Pancreas (tissue), 10 donors: ENCODE data around the gene NBPF8. TPM values are rescaled to one million over a fixed set of nuclear protein-coding genes. Genes with fewer than 3 reads are reported as not detected.
"Not testable (repeated sequence)": the region's sequence is repeated elsewhere in the genome, so short reads cannot be mapped to it uniquely, and the experiment has no call there.

Experiments used
- ATAC-seq, 4 donors: fragments of 200-7000 bp; cut with Tn5 transposase; one replicate each; pipeline versions ENCODE4 v1.8.0 to v1.9.1; 2020; ENCODE audit warnings: mild to moderate bottlenecking in 4 of 4, moderate library complexity in 4 of 4
- DNase-seq, 6 donors: peaks; one replicate each; pipeline ENCODE4 v3.0.0-alpha.2; 2020
- FAIRE-seq: peaks from 2 replicates; lab custom pipeline; 2012; peaks lifted over from hg19 to GRCh38; lab: Jason Lieb, UNC
- H3K27ac ChIP-seq, 4 donors: fragments of 200-600 bp; sonication (generic); 1 replicate in 3 of 4; 2 replicates in 1 of 4; pipeline versions ENCODE4 v1.5.0 to v1.8.0; 2020
- H3K27me3 ChIP-seq, 4 donors: fragments of 200-600 bp; one replicate each; pipeline ENCODE4 v1.8.0; 2021
- H3K36me3 ChIP-seq, 3 donors: fragments of 200-600 bp; sonication (generic) in 1 of 3; one replicate each; pipeline versions ENCODE4 v1.5.0 to v1.8.0; 2020 to 2021
- H3K4me1 ChIP-seq, 3 donors: fragments of 200-600 bp; one replicate each; pipeline ENCODE4 v1.8.0; 2021
- H3K4me3 ChIP-seq, 4 donors: fragments of 200-600 bp; sonication (generic) in 2 of 4; one replicate each; pipeline versions ENCODE4 v1.5.0 to v1.8.0; 2020 to 2021
- H3K9me3 ChIP-seq, 4 donors: fragments of 200-600 bp; one replicate each; pipeline ENCODE4 v1.8.0; 2021
- WGBS, 2 donors: extraction: QIAGEN DNeasy Blood & Tissue Kit; methylation state at CpG; one replicate each; pipeline ENCODE4 v1.1.7; 2013; 5-methylcytosine and 5-hydroxymethylcytosine counted together
- intact Hi-C, 3 donors: fragments of 100-400 bp; cut with DNase I; formaldehyde crosslinking; loops; one replicate each; pipeline versions ENCODE4 v1.11.1 to v1.14.2; 2022
- polyA plus RNA-seq, 2 donors: library from polyadenylated mRNA; stranded (reverse); fragments of 200-250 nt; gene quantifications; one replicate each; pipeline ENCODE4 v1.2.3, GENCODE V29; 2013
- total RNA-seq, 6 donors: library from RNA; stranded (reverse); fragmentation: NEBNext Ultra II Directional in 4 of 6; extraction: Animal tissue kit (Norgen Biotek cat#: 25700) in 4 of 6; gene quantifications; one replicate each; pipeline versions ENCODE4 v1.2.1 to v1.2.4, GENCODE V29; 2021 to 2023
- donor health status: healthy with polysubstance abuse.
- donor health status: DM: no; HTN: no; CAD: no; lungs with moderate emphysema.
- donor health status: DM: no; HTN: no; CAD: no.
- donor health status: control.
- donor health status: control.
- donor health status: Bipolar disorder and iron deficiency.
- donor health status: DM: yes; HTN: yes; CAD: no.
- donor health status: DM: no; HTN: no; CAD: no.
- donor health status: DM: no; HTN: no; CAD: no.
- donor health status: DM: yes; HTN: yes; CAD: no.

NBPF8 gene
- total and polyA plus RNA-seq, 8 donors = 4.4 to 12.0 (median 6.7) TPM

DNA sequence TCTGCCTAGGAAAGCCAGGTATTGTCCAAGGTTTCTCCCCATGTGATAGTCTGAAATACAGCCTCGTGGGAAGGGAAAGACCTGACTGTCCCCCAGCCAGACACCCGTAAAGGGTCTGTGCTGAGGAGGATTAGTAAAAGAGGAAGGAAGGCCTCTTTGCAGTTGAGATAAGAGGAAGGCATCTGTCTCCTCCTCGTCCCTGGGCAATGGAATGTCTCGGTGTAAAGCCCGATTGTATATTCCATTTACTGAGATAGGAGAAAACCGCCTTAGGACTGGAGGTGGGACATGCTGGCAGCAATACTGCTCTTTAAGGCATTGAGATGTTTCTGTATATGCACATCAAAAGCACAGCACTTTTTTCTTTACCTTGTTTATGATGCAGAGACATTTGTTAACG, 10.2 kb downstream of the NBPF8 start:
- ATAC-seq, DNase-seq, H3K4me3 ChIP-seq, H3K4me1 ChIP-seq, intact Hi-C loops, H3K27ac ChIP-seq, FAIRE-seq, H3K27me3 ChIP-seq, H3K36me3 ChIP-seq, H3K9me3 ChIP-seq: not testable (repeated sequence)
- 78 to 90% methylated on average over 7 of the region's 7 CpGs for WGBS, 2 donors

DNA sequence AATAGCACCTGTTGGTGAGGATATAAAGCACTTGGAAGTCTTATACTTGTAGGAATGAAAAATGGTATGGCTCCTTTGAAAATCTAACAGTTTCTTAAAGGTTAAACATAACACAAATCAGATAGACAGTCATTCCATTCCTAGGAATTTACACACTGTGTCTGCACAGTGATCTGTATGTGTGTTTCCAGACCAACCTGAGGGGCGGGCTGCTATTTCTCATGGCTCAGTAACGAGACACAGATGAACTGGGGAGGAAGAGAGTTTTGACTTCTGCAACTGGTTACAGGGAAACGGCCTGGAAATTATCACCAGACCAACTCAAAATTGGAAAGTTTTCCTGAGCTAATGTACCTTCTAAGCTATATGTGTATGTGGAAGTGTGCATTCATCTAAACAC, 16.8 kb downstream of the NBPF8 start:
- DNase-seq, H3K27me3 ChIP-seq, H3K4me3 ChIP-seq, H3K9me3 ChIP-seq, H3K27ac ChIP-seq, ATAC-seq, intact Hi-C loops, H3K36me3 ChIP-seq, H3K4me1 ChIP-seq, FAIRE-seq: not testable (repeated sequence)
- 60% methylated on average over 3 of the region's 3 CpGs; no CpG with 5 or more reads in 1 of the 2 donors for WGBS, 2 donors

DNA sequence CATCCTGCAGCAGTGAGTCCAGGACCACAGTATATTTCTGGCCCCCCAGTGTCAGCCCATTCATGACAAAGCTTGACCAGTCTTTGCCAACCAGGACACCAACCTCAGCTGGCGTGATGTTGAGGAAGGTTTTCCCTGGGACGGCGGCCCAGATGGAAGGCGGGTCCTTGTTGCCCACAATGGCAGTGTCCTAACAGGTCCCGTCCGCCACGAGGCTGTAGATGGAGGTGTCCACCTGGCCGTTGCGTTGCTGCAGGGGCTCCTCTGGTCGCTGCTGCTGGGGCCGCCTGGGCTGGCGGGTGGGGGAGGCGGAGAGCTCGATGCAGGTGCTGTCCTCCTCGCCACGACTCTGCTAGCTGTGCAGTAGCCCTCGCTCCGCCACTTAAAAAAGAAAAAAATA, 19.0 kb downstream of the NBPF8 start:
- peak in 1 of 6 donors; percentile 38 for DNase-seq
- H3K27ac ChIP-seq, H3K9me3 ChIP-seq, H3K27me3 ChIP-seq, ATAC-seq, intact Hi-C loops, H3K36me3 ChIP-seq, H3K4me3 ChIP-seq, H3K4me1 ChIP-seq, FAIRE-seq: not testable (repeated sequence)
- 97 to 98% methylated on average over 11 to 18 of the region's 18 CpGs for WGBS, 2 donors

DNA sequence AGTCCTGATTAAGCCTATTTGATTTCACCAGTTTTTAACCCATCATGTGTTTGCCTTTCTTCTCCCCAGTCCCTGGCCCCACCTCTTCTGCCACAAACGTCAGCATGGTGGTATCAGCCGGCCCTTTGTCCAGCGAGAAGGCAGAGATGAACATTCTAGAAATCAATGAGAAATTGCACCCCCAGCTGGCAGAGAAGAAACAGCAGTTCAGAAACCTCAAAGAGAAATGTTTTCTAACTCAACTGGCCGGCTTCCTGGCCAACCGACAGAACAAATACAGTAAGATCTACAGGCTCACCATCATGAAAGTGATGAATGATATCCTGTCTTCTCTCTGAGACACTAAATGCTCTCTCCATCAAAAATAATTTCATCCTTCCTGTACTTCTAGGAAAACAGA, 34.3 kb downstream of the NBPF8 start:
- H3K4me1 ChIP-seq, H3K36me3 ChIP-seq, H3K27ac ChIP-seq, H3K27me3 ChIP-seq, DNase-seq, H3K4me3 ChIP-seq, H3K9me3 ChIP-seq, ATAC-seq, FAIRE-seq, intact Hi-C loops: not testable (repeated sequence)
- 41 to 44% methylated on average over 2 of the region's 5 CpGs for WGBS, 2 donors

Other genes starting within 250 kb of the NBPF8 start
- 10 to 100 TPM; 12.0 to 18.0 (median 15.2) TPM for gene SEC22B, start 238.5 kb upstream of the NBPF8 start, total RNA-seq
- gene SEC22B, start 238.5 kb upstream of the NBPF8 start, polyA plus RNA-seq = 10 to 100 TPM; 11.6 to 17.8 TPM